Lower lobe of right lung (tissue), 2 donors: ENCODE results near the gene C2CD2L. TPM values are rescaled to one million over a fixed set of nuclear protein-coding genes. Genes with fewer than 3 reads are reported as not detected.

Experiments
- ATAC-seq, 2 donors: fragments of 200-7000 bp; cut with Tn5 transposase; one replicate each; pipeline ENCODE4 v1.9.1; 2020 to 2022; ENCODE audit warnings: mild to moderate bottlenecking in 2 of 2, moderate library complexity in 2 of 2
- DNase-seq: peaks from one replicate; pipeline ENCODE4 v3.0.0-alpha.2; 2020
- H3K27ac ChIP-seq: fragments of 200-600 bp; one replicate; pipeline ENCODE4 v1.8.0; 2022
- H3K27me3 ChIP-seq: fragments of 200-600 bp; one replicate; pipeline ENCODE4 v1.8.0; 2022; ENCODE audit warnings: low read depth
- H3K36me3 ChIP-seq: fragments of 200-600 bp; one replicate; pipeline ENCODE4 v1.8.0; 2022; ENCODE audit warnings: mild to moderate bottlenecking
- H3K4me1 ChIP-seq: fragments of 200-600 bp; one replicate; pipeline ENCODE4 v1.8.0; 2022
- H3K4me3 ChIP-seq: fragments of 200-600 bp; one replicate; pipeline ENCODE4 v1.8.0; 2022; ENCODE audit warnings: mild to moderate bottlenecking
- H3K9me3 ChIP-seq: fragments of 200-600 bp; one replicate; pipeline ENCODE4 v1.8.0; 2022
- CTCF ChIP-seq: fragments of 200-600 bp; IDR thresholded peaks from one replicate; pipeline ENCODE4 v1.8.0; 2022; ENCODE audit warnings: antibody characterized with exemption, mild to moderate bottlenecking
- intact Hi-C: fragments of 100-400 bp; cut with DNase I; formaldehyde crosslinking; loops from one replicate; pipeline ENCODE4 v1.11.0; 2022
- total RNA-seq: library from RNA; stranded (reverse); fragmentation: NEBNext Ultra II Directional; extraction: Animal tissue kit (Norgen Biotek cat#: 25700); gene quantifications from one replicate; pipeline ENCODE4 v1.2.1, GENCODE V29; 2021
- donor health status: DM: no; HTN: yes; CAD: no; lungs with severe emphysema.

C2CD2L gene
- total RNA-seq, 1 donor from 2014 or later = 16.5 TPM

- H3K4me1 ChIP-seq = peaks cover 10% of the 10 kb centered on the region
- peak overlapping the region; percentile 90 for H3K4me3 ChIP-seq
- intact Hi-C loops = no loop called here
- H3K9me3 ChIP-seq = no peaks in the 10 kb centered on the region
- H3K36me3 ChIP-seq = peaks cover 1% of the 10 kb centered on the region
- no peak overlapping the region for H3K27ac ChIP-seq
- no peaks in the 10 kb centered on the region for H3K27me3 ChIP-seq
- DNase-seq (no peak), ATAC-seq (peak in 1 of 2 donors; percentile 15)
- no peak for TF ChIP-seq CTCF
These were observed 60.8 kb downstream of the C2CD2L start for GRCh38 chr11:119167933-119168332.

Other genes starting within 250 kb of the C2CD2L start
- gene CXCR5, start 223.5 kb upstream of the C2CD2L start, total RNA-seq = 0.09 TPM
- gene BCL9L, start 181.4 kb upstream of the C2CD2L start, total RNA-seq = 48.9 TPM
- not detected for gene UPK2, start 151.0 kb upstream of the C2CD2L start, total RNA-seq
- not detected for gene FOXR1, start 135.6 kb upstream of the C2CD2L start, total RNA-seq
- 51.0 TPM for gene CENATAC, start 109.2 kb upstream of the C2CD2L start, total RNA-seq
- gene RPS25, start 89.0 kb upstream of the C2CD2L start, total RNA-seq = 878 TPM
- gene TRAPPC4, start 88.6 kb upstream of the C2CD2L start, total RNA-seq = 49.7 TPM
- 13.2 TPM for gene SLC37A4, start 76.5 kb upstream of the C2CD2L start, total RNA-seq
- gene HYOU1, start 50.1 kb upstream of the C2CD2L start, total RNA-seq = 115 TPM
- gene VPS11, start 39.5 kb upstream of the C2CD2L start, total RNA-seq = 45.6 TPM
- 16.7 TPM for gene HMBS, start 22.5 kb upstream of the C2CD2L start, total RNA-seq
- 40.6 TPM for gene DPAGT1, start 5.5 kb upstream of the C2CD2L start, total RNA-seq
- 31.0 TPM for gene HINFP, start 14.2 kb downstream of the C2CD2L start, total RNA-seq
- gene ABCG4, start 41.7 kb downstream of the C2CD2L start, total RNA-seq = 0.15 TPM
- gene NLRX1, start 61.4 kb downstream of the C2CD2L start, total RNA-seq = 16.5 TPM
- not detected for gene NHERF4, start 78.1 kb downstream of the C2CD2L start, total RNA-seq
- 39.0 TPM for gene CBL, start 99.0 kb downstream of the C2CD2L start, total RNA-seq
- 67.1 TPM for gene MCAM, start 209.8 kb downstream of the C2CD2L start, total RNA-seq
- gene RNF26, start 227.2 kb downstream of the C2CD2L start, total RNA-seq = 19.3 TPM
- gene C1QTNF5, start 233.5 kb downstream of the C2CD2L start, total RNA-seq = 28.2 TPM
- gene MFRP, start 239.4 kb downstream of the C2CD2L start, total RNA-seq = not detected